ENCODE results near the gene DSTN.

DNA sequence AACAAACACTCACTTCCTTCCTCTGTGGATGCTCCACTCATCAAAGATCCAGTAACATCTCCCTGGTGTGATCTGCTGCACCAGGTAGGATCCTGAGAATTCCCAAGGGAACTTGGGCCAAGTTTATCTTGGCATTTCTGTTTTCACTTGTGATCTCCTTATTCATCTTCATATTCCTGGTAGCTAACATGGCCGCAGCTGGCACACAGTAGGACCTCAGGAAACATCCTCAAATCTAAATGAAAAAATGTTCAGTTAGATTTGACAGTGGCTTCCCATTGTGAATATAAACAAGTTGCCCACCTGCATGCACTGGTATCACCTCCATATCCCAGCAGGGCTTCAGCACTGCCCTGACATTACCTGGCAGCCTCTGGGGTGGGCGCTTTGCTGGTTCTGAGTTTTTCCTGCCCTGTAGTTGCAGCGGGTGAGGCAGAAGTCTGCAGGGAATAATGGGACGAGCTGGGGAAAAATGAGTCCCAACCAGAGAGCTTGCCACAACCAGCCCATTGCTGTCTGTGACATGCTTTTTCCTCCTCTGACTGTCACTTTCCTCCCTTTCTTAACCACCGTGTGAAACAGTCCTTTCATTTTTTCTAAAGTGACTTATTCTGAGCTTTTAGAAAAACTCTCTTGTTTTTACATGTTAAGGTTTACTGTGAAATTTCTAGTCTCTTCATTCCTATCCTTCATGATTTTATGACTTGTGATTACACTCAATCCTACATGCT, 9.4 kb upstream of the DSTN start:
- TF ChIP-seq CTCF (IDR thresholded peaks at IDR 0.05) (no peak), POLR2A (IDR thresholded peaks at IDR 0.05) (no peak)

Measured in transverse colon (tissue), 3 donors.